Progenitor cell of endocrine pancreas (in vitro differentiated cells): Measurements from ENCODE around the gene SPEF2. TPM values are rescaled to one million over a fixed set of nuclear protein-coding genes. Genes with fewer than 3 reads are reported as not detected.
"Not testable (repeated sequence)": the region's sequence is repeated elsewhere in the genome, so short reads cannot be mapped to it uniquely, and the experiment has no call there.

Experiments
- DNase-seq: peaks from one replicate; pipeline ENCODE4 v3.0.0; 2021; ENCODE audit warnings: low spot score; ENCODE audit not compliant: unreplicated experiment
- H3K27ac Mint-ChIP-seq: 2 replicates; pipeline ENCODE4 v1.8.0; 2021; ENCODE audit warnings: mild to moderate bottlenecking, moderate library complexity, mixed read lengths
- H3K27me3 Mint-ChIP-seq: 2 replicates; pipeline ENCODE4 v1.8.0; 2021; ENCODE audit warnings: mixed read lengths
- H3K36me3 Mint-ChIP-seq: 2 replicates; pipeline ENCODE4 v1.8.0; 2022; ENCODE audit warnings: mixed read lengths; ENCODE audit not compliant: insufficient read depth
- H3K4me1 Mint-ChIP-seq: 2 replicates; pipeline ENCODE4 v1.8.0; 2021; ENCODE audit warnings: low read depth, mixed read lengths
- H3K4me3 Mint-ChIP-seq: 2 replicates; pipeline ENCODE4 v1.8.0; 2021; ENCODE audit warnings: low read depth, mild to moderate bottlenecking, moderate library complexity, mixed read lengths
- H3K9me3 Mint-ChIP-seq: 2 replicates; pipeline ENCODE4 v1.8.0; 2021; ENCODE audit warnings: low read depth, mixed read lengths
- total RNA-seq: library from RNA; stranded (reverse); gene quantifications from 2 replicates; pipeline ENCODE4 v1.2.1, GENCODE V29; 2021
- TF ChIP-seq, protein P1 (sequence below): fragments of 200-600 bp; sonication (generic); IDR thresholded peaks from one replicate; pipeline ENCODE4 v1.5.0; 2021; ENCODE audit warnings: antibody characterized with exemption, mild to moderate bottlenecking; ENCODE audit not compliant: unreplicated experiment

The SPEF2 gene
- total RNA-seq, 1 donor from 2014 or later = 16.0 TPM

DNA sequence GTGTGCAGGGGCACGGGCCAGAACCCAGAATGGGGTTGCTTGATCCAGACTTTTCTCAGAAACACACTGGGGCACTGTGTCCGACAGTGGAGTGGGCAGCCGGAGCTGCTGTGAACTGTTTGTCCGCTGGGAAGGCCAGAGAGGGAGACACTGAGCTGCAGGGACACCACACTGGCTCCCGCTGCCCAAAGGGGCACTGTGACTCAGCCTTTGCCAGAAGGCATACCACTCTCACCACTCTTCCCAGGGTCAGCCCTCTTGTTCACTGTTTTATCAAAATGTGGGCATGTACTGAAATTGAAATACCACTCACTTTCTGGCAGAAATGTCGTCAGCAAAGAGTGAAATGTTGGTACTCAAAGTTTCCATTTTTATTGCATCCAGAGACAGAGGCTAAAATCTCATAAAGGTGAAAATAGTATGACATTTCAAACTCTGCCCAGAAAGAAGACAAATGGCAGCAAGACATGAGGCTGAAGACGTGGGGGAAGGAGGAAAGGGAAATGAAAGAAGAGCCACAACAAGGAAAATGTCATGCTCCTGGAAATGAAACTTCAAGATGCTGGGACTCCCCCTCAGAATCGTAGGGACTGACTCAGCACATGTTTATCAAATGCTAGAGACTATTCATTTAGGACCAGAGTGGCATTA, 234.5 kb downstream of the SPEF2 start:
- H3K4me1 Mint-ChIP-seq = peaks cover 5% of the 10 kb centered on the region
- peaks cover 4% of the 10 kb centered on the region for H3K27me3 Mint-ChIP-seq
- H3K27ac Mint-ChIP-seq = no peak overlapping the region
- H3K4me3 Mint-ChIP-seq = no peak overlapping the region
- TF ChIP-seq, protein P1, sequence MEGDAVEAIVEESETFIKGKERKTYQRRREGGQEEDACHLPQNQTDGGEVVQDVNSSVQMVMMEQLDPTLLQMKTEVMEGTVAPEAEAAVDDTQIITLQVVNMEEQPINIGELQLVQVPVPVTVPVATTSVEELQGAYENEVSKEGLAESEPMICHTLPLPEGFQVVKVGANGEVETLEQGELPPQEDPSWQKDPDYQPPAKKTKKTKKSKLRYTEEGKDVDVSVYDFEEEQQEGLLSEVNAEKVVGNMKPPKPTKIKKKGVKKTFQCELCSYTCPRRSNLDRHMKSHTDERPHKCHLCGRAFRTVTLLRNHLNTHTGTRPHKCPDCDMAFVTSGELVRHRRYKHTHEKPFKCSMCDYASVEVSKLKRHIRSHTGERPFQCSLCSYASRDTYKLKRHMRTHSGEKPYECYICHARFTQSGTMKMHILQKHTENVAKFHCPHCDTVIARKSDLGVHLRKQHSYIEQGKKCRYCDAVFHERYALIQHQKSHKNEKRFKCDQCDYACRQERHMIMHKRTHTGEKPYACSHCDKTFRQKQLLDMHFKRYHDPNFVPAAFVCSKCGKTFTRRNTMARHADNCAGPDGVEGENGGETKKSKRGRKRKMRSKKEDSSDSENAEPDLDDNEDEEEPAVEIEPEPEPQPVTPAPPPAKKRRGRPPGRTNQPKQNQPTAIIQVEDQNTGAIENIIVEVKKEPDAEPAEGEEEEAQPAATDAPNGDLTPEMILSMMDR = no peak
- no peak for DNase-seq
- peaks cover 4% of the 10 kb centered on the region for H3K9me3 Mint-ChIP-seq
- no peaks in the 10 kb centered on the region for H3K36me3 Mint-ChIP-seq

DNA sequence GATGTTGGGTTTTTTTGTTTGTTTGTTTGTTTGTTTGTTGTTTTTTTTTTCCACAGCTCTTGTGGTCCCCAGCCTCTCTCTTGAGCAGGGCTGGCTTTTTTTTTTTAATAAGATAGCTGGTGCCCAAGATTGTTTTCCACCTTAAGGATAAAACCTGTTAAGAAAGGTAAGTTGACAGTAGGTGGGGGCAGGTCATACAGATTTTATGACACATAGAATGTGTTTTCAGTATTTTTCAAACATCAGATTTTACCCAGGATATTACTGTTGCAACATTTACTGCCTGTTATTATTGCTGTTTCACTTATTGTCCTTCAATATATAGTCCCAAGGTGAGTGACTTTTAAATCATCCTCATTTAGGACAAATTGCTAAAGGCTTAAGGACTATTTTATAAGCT, 235.1 kb downstream of the SPEF2 start:
- no peak overlapping the region for H3K27ac Mint-ChIP-seq
- TF ChIP-seq, protein P1 = no peak
- peaks cover under 1% of the 10 kb centered on the region for H3K9me3 Mint-ChIP-seq
- peaks cover 5% of the 10 kb centered on the region for H3K4me1 Mint-ChIP-seq
- no peak for DNase-seq
- no peak overlapping the region for H3K4me3 Mint-ChIP-seq
- peaks cover 4% of the 10 kb centered on the region for H3K27me3 Mint-ChIP-seq
- H3K36me3 Mint-ChIP-seq = no peaks in the 10 kb centered on the region

DNA sequence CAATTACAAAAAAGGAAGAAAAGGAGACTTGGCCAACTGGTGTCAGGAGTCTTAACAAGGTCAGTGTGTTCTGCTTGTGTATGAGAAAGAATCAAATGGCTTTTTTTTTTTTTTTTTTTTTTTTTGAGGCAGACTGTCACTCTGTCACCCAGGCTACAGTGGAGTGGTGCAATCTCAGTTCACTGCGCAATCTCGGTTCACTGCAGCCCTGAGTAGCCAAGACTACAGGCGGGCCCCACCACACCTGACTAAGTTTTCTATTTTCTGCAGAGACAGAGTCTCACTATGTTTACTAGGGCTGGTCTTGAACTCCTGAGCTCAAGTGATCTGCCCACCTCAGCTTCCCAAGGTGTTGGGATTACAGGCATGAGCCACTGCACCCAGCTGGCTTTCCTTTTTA, 236.0 kb downstream of the SPEF2 start:
- H3K9me3 Mint-ChIP-seq = no peaks in the 10 kb centered on the region
- H3K4me3 Mint-ChIP-seq = no peak overlapping the region
- H3K36me3 Mint-ChIP-seq = no peaks in the 10 kb centered on the region
- peaks cover 4% of the 10 kb centered on the region for H3K27me3 Mint-ChIP-seq
- DNase-seq = no peak
- no peak overlapping the region for H3K27ac Mint-ChIP-seq
- H3K4me1 Mint-ChIP-seq = peaks cover 5% of the 10 kb centered on the region
- TF ChIP-seq, protein P1 = no peak

DNA sequence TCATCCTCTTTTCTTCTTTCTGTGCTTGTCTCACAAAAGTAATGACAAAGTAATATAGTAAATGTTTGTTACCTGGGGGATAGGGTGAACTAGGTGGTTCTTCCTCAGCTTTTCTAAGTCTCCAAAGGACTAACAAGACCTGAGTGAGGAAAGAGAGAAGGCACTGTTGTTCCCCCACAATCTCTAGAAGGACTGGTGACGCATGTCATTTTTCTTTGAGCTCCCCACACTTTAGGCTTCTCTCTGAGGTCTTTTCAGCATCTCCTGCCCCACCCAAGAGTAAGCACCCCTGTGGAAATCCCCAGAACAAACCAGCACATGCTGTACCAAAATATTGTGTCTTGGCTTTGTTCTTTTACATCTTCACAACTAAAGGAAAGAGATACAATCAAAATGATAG, 236.6 kb downstream of the SPEF2 start:
- peaks cover 4% of the 10 kb centered on the region for H3K27me3 Mint-ChIP-seq
- peaks cover 5% of the 10 kb centered on the region for H3K4me1 Mint-ChIP-seq
- no peak for DNase-seq
- no peaks in the 10 kb centered on the region for H3K9me3 Mint-ChIP-seq
- TF ChIP-seq, protein P1 = no peak
- H3K4me3 Mint-ChIP-seq = no peak overlapping the region
- H3K27ac Mint-ChIP-seq = no peak overlapping the region
- no peaks in the 10 kb centered on the region for H3K36me3 Mint-ChIP-seq

DNA sequence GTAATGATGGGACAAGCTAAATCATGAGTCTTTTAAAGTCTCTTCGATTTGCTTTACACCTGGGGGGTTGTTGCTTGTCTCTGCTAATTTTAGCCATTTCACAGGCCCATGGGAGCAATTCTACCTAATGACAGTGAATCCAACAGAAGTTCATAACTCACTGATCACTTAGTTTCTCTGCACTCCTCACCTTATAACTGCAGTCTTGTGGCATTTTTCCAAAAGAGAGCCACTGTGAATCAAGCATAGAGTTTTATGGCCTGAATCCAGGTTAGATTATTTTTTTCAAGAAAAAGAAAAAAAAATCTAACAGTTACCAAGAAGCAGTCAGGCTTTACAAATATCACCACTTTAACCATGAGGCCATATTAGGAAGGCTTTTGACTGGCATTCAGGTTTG, 237.5 kb downstream of the SPEF2 start:
- peaks cover 5% of the 10 kb centered on the region for H3K4me1 Mint-ChIP-seq

DNA sequence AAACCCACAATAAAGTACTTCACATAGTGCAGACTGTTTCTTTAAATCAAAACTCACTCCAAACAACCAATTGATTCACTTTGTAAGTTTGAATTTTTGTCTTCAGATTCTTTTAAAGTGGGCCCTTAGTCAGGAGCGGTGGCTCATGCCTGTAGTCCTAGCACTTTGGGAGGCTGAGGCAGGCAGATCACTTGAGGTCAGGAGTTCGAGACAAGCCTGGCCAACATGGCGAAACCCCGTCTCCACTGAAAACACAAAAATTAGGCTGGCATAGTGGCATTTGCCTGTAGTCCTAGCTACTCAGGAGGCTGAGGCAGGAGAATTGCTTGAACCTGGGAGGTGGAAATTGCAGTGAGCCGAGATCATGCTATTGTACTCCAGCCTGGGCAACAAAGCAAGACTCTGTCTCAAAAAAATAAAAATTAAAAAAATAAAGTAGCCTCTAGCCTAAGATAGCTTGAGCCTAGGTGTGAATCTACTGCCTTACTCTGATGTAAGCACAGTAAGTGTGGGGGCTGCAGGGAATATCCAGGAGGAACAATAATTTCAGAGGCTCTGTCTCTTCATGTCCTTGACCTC, 238.6 kb downstream of the SPEF2 start:
- H3K9me3 Mint-ChIP-seq, DNase-seq, H3K27me3 Mint-ChIP-seq, H3K4me3 Mint-ChIP-seq, H3K27ac Mint-ChIP-seq, H3K4me1 Mint-ChIP-seq, H3K36me3 Mint-ChIP-seq: not testable (repeated sequence)

More for the DNA sequence above, 237.5 kb downstream of the SPEF2 start:
- H3K9me3 Mint-ChIP-seq = no peaks in the 10 kb centered on the region
- H3K27me3 Mint-ChIP-seq = peaks cover 4% of the 10 kb centered on the region
- no peak overlapping the region for H3K4me3 Mint-ChIP-seq
- DNase-seq = no peak
- H3K36me3 Mint-ChIP-seq = no peaks in the 10 kb centered on the region
- TF ChIP-seq, protein P1 = no peak
- no peak overlapping the region for H3K27ac Mint-ChIP-seq
